ENCODE results near the gene PTPRN2. TPM values are rescaled to one million over a fixed set of nuclear protein-coding genes. Genes with fewer than 3 reads are reported as not detected.

PTPRN2 gene
- total RNA-seq, 1 experiment from 2014 or later, result not detected

DNA sequence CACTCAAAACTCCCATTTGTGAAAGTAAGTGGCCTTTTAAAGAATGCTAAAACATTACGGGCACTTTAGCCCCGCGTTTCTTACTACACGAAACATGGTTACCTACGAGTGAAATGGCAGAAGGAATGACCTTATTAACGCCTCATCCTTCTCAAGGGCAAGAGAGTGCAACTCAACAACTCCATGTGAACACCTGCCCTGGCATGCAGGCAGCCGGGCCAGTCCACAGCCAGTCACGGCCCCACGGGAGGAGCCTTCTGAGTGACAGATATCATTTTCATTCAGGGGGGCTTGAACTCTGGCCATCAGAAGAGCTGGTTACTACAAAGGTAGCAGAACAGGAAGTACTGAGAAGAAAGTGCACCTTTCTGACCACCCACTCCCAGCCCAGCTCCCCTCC lies 236.1 kb downstream of the PTPRN2 start:
- 0 out of 2 replicates have a peak, but pooled peaks cover 3% of the 10 kb centered on the region for H4K20me1 ChIP-seq (ENCODE audit: insufficient read depth)

DNA sequence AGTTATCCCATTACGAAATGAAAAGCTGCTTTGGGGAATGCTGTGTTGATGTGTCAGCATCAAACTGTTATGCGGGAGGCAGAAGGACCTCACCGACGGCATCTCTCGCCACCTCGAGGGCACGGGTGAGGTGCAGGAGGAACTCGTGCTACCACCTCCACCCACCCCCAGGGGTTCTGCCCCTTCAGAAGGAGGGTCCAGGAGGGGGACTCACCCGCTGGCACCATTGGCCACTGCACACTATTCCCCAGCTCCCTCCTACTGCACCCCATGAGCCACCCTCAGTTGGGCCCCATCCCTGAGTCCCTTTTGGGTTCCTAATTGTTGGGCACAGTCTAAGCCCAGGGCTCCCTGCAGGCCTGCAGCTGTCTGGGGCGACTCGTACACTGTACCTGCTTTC lies 236.6 kb downstream of the PTPRN2 start:
- Histone ChIP-seq H2AFZ (no peak overlapping the region), H3K4me2 (no peak overlapping the region), H3K4me3 (no peak overlapping the region), H3K27ac (no peak overlapping the region), H3K36me3 (ENCODE audit: low read depth) (no peaks in the 10 kb centered on the region), H3K27me3 (ENCODE audit: insufficient read depth, low read depth) (peaks cover 52% of the 10 kb centered on the region), H3K9me2 (ENCODE audit: insufficient read depth) (no peaks in the 10 kb centered on the region), H4K20me1 (ENCODE audit: insufficient read depth) (0 out of 2 replicates have a peak, but pooled peaks cover 3% of the 10 kb centered on the region), H3K79me2 (ENCODE audit: low read depth) (no peaks in the 10 kb centered on the region), H3F3A (ENCODE audit: insufficient read depth, low read depth) (no peaks in the 10 kb centered on the region), H3K9me3 (ENCODE audit: insufficient read depth, low read depth) (no peaks in the 10 kb centered on the region), H3K4me1 (replicated peaks; ENCODE audit: insufficient read depth) (no peaks in the 10 kb centered on the region)
- TF ChIP-seq EZH2 (IDR thresholded peaks at IDR 0.05; ENCODE audit: low read depth), result no peak
- TF ChIP-seq, protein P1, sequence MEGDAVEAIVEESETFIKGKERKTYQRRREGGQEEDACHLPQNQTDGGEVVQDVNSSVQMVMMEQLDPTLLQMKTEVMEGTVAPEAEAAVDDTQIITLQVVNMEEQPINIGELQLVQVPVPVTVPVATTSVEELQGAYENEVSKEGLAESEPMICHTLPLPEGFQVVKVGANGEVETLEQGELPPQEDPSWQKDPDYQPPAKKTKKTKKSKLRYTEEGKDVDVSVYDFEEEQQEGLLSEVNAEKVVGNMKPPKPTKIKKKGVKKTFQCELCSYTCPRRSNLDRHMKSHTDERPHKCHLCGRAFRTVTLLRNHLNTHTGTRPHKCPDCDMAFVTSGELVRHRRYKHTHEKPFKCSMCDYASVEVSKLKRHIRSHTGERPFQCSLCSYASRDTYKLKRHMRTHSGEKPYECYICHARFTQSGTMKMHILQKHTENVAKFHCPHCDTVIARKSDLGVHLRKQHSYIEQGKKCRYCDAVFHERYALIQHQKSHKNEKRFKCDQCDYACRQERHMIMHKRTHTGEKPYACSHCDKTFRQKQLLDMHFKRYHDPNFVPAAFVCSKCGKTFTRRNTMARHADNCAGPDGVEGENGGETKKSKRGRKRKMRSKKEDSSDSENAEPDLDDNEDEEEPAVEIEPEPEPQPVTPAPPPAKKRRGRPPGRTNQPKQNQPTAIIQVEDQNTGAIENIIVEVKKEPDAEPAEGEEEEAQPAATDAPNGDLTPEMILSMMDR (conservative IDR thresholded peaks at IDR 0.05), result no peak
- BruUV-seq (replicated peaks), result no TSS peak
- ChIA-PET POLR2A (ENCODE audit: unreplicated experiment) (interaction anchor here (0.5 kb wide), 1 partner anchor 682 kb away, joined by 3 read pairs; no protein-coding TSS in a partner anchor), CTCF (no interaction called here)
- no peak for DNase-seq
- intact Hi-C loops (cut with micrococcal nuclease; ENCODE audit: unreplicated experiment), result loop anchor here (5.0 kb wide), 1 partner anchor 1379 kb away; no protein-coding TSS in a partner anchor

More for the DNA sequence above, 236.1 kb downstream of the PTPRN2 start:
- Histone ChIP-seq H3K79me2 (ENCODE audit: low read depth) (no peaks in the 10 kb centered on the region), H3K4me1 (replicated peaks; ENCODE audit: insufficient read depth) (no peaks in the 10 kb centered on the region), H3K4me2 (no peak overlapping the region), H3K27ac (no peak overlapping the region), H3K27me3 (ENCODE audit: insufficient read depth, low read depth) (peaks cover 56% of the 10 kb centered on the region), H2AFZ (no peak overlapping the region), H3K36me3 (ENCODE audit: low read depth) (no peaks in the 10 kb centered on the region), H3K9me2 (ENCODE audit: insufficient read depth) (no peaks in the 10 kb centered on the region), H3K4me3 (no peak overlapping the region), H3K9me3 (ENCODE audit: insufficient read depth, low read depth) (no peaks in the 10 kb centered on the region), H3F3A (ENCODE audit: insufficient read depth, low read depth) (no peaks in the 10 kb centered on the region)
- POLR2A ChIA-PET (ENCODE audit: unreplicated experiment), result no interaction called here
- BruUV-seq (replicated peaks), result no TSS peak
- TF ChIP-seq EZH2 (IDR thresholded peaks at IDR 0.05; ENCODE audit: low read depth), result no peak
- TF ChIP-seq, protein P1 (conservative IDR thresholded peaks at IDR 0.05), result no peak
- CTCF ChIA-PET, result no interaction called here
- no peak for DNase-seq
- intact Hi-C loops (cut with micrococcal nuclease; ENCODE audit: unreplicated experiment), result loop anchor here (5.0 kb wide), 1 partner anchor 1379 kb away; no protein-coding TSS in a partner anchor

DNA sequence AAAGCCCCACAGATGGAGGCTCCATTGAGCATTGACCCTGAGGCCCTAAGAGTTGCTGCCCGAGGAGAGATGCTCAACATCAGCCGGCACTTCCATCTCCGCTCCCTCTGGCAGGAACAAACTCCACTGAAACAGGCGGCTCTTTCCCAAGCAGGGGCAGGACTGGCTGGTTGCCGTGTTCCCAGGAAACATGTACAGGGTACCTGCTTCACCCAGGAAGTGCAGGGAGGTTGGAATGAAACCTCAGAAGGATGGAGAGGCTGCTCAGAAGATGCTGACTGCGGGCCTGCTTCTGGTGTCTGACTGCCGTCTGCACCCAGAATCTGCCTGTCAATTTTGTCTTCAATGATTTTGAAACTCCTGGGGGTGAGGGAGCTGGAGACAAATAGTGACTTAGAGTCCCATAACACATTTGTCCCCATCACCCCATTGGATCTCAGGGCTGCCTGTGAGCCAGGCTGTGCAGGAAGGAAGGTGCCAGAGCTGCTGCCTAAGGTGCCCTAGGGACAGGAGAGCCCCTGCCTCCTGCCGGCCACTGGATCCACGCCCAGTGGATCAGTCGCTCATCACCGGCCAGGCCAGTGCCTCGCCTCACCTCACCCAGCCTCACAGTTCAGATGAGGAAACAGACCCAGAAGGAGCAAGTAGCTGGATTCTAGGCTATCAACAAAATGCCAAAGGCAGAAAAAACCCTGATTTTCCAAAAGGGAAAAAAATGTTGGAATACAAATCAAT lies 237.3 kb downstream of the PTPRN2 start:
- intact Hi-C loops (cut with micrococcal nuclease; ENCODE audit: unreplicated experiment), result loop anchor here (5.0 kb wide), 1 partner anchor 1378 kb away; no protein-coding TSS in a partner anchor

More for the DNA sequence above, 237.3 kb downstream of the PTPRN2 start:
- Histone ChIP-seq H3K4me3 (no peak overlapping the region), H3K4me1 (replicated peaks; ENCODE audit: insufficient read depth) (no peaks in the 10 kb centered on the region), H3K9me3 (ENCODE audit: insufficient read depth, low read depth) (no peaks in the 10 kb centered on the region), H3K27me3 (ENCODE audit: insufficient read depth, low read depth) (peaks cover 45% of the 10 kb centered on the region), H3K79me2 (ENCODE audit: low read depth) (no peaks in the 10 kb centered on the region), H3K9me2 (ENCODE audit: insufficient read depth) (no peaks in the 10 kb centered on the region), H2AFZ (no peak overlapping the region), H3K27ac (no peak overlapping the region), H4K20me1 (ENCODE audit: insufficient read depth) (0 out of 2 replicates have a peak, but pooled peaks cover 3% of the 10 kb centered on the region), H3K4me2 (no peak overlapping the region), H3K36me3 (ENCODE audit: low read depth) (no peaks in the 10 kb centered on the region), H3F3A (ENCODE audit: insufficient read depth, low read depth) (no peaks in the 10 kb centered on the region)
- POLR2A ChIA-PET (ENCODE audit: unreplicated experiment), result interaction anchor here (0.5 kb wide), 1 partner anchor 683 kb away, joined by 3 read pairs; no protein-coding TSS in a partner anchor
- no peak for DNase-seq
- TF ChIP-seq, protein P1 (conservative IDR thresholded peaks at IDR 0.05), result no peak
- no peak for TF ChIP-seq EZH2 (IDR thresholded peaks at IDR 0.05; ENCODE audit: low read depth)
- no TSS peak for BruUV-seq (replicated peaks)
- CTCF ChIA-PET, result no interaction called here

Data from PC-9 (cell line).